Measurements from ENCODE around the gene ZNRD2. TPM values are rescaled to one million over a fixed set of nuclear protein-coding genes. Genes with fewer than 3 reads are reported as not detected.

ZNRD2 gene
- total RNA-seq, 6 donors from 2014 or later, result 22.6 to 60.7 (median 39.7) TPM

DNA sequence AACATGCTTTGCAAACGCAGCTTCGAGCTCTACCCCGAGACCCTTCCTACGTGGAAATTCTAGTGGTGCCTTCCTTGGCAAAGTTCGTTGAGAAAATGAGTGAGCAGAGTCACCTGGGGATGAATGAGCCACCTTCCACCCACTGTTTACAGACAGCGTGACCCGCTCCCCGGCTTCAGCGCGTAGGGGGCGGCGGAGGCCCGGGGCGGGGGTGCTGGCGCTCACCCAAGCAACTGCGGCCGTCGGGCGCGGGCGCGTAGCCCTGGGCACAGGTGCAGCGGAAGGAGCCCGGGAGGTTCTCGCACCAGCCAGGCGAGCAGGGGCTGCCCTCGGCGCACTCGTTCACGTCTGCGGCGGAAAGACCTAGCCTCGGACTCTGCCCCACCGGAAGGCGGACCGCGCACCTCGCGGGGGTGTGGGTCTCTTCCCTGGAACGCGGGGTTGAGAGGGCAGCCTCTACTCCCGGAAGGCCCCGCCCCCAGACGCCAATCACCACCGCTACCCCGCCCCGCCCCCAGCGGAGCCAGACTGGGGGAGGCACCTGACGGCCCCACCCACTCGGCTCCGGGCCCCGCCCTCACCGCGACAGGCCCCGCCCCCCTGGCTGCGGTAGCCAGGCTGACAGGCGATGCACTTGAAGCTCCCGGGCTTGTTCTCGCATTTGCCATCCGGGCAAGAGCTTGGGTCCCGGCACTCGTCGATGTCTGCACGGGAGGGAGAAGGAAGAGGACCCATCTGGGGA, 23.9 kb upstream of the ZNRD2 start:
- H3K36me3 ChIP-seq, result peaks cover 0 to 16% (median 8%) of the 10 kb centered on the region in 4 donors
- ATAC-seq (ENCODE audit: low FRiP score in 2 of 2), result peak; percentile 91 to 93
- no peaks in the 10 kb centered on the region for H3K9me3 ChIP-seq
- peak in 1 of 4 donors; percentile 46 for TF ChIP-seq POLR2A (IDR thresholded peaks at IDR 0.05)
- TF ChIP-seq EP300 (IDR thresholded peaks at IDR 0.05), result no peak
- TF ChIP-seq, protein P1, sequence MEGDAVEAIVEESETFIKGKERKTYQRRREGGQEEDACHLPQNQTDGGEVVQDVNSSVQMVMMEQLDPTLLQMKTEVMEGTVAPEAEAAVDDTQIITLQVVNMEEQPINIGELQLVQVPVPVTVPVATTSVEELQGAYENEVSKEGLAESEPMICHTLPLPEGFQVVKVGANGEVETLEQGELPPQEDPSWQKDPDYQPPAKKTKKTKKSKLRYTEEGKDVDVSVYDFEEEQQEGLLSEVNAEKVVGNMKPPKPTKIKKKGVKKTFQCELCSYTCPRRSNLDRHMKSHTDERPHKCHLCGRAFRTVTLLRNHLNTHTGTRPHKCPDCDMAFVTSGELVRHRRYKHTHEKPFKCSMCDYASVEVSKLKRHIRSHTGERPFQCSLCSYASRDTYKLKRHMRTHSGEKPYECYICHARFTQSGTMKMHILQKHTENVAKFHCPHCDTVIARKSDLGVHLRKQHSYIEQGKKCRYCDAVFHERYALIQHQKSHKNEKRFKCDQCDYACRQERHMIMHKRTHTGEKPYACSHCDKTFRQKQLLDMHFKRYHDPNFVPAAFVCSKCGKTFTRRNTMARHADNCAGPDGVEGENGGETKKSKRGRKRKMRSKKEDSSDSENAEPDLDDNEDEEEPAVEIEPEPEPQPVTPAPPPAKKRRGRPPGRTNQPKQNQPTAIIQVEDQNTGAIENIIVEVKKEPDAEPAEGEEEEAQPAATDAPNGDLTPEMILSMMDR (IDR thresholded peaks at IDR 0.05), result no peak
- TF ChIP-seq POLR2AphosphoS5 (IDR thresholded peaks at IDR 0.05), result peak; percentile 14 to 53
- H3K4me3 ChIP-seq, result peak overlapping the region in 3 of 4 donors; percentile 46 to 57 (median 48)
- H3K27me3 ChIP-seq, result no peaks in the 10 kb centered on the region
- H3K27ac ChIP-seq, result peak overlapping the region; percentile 52 to 80 (median 75)
- H3K4me1 ChIP-seq, result peaks cover 12 to 37% (median 18%) of the 10 kb centered on the region in 4 donors
- DNase-seq, result peak; percentile 98 to 99
- WGBS, 2 donors, result 31 to 57% methylated on average over 13 to 30 of the region's 64 CpGs

DNA sequence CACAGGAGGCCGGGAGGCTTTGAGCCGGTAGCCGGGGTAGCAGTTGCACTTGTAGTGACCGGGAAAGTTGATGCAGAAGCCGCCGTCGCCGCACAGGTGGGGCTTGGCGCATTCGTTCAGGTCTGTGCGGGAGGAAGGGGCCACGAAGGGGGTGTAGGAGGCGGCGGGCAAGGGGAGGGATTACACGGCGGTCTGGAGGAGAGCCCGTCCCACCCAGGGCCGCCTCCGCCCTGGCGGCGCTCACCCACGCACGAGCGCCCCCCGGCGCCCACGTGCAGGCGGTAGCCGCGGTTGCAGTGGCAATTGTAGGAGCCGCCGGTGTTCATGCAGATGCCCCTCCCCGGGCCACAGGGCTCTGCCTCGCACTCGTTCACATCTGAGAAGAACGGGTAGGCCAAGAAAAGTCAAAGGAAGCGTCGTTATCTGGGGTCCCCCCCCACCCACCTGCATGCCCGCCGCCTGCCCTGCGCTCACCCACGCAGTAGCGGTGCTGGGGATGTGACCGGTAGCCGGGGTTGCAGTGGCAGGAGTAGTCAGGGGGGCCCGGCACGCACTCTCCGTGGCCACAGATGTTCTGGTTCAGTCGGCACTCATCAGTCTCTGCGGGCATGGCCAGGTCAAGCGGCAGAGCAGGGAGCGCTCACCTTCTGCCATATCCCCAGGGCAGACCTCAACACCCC, 22.7 kb upstream of the ZNRD2 start:
- Histone ChIP-seq H3K4me3 (no peak overlapping the region), H3K27ac (no peak overlapping the region), H3K36me3 (peaks cover 0 to 22% (median 10%) of the 10 kb centered on the region in 4 donors), H3K4me1 (peaks cover 8 to 42% (median 17%) of the 10 kb centered on the region in 4 donors), H3K27me3 (no peaks in the 10 kb centered on the region), H3K9me3 (no peaks in the 10 kb centered on the region)
- ATAC-seq (ENCODE audit: low FRiP score in 2 of 2), result no peak
- 83 to 85% methylated on average over 45 to 51 of the region's 52 CpGs for WGBS, 2 donors
- DNase-seq, result peak in 1 of 2 donors; percentile 77
- TF ChIP-seq EP300 (IDR thresholded peaks at IDR 0.05), result no peak

DNA sequence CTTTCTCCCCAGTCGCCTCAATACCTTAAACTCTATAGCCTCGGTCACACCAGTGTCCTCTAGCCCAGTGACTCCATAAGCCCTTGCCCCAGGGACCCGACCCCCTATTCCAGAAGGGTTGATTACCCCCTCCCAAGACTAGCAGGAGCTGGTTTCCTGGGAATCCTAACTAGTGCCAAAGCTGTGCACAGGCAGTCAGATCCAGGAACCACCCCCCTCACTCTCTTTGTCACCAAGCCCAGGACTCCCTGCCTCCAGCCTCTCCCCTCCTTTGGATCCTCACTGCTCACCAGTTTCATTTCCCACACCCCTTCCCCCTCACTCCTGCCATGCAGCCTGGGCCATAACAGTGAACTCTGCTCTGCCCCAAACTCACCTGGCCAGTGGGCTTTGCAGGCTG, 21.9 kb upstream of the ZNRD2 start:
- ATAC-seq (ENCODE audit: low FRiP score in 2 of 2) (no peak), DNase-seq (no peak)
- no peaks in the 10 kb centered on the region for H3K9me3 ChIP-seq
- peaks cover 8 to 50% (median 17%) of the 10 kb centered on the region in 4 donors for H3K4me1 ChIP-seq
- no peak overlapping the region for H3K27ac ChIP-seq
- H3K36me3 ChIP-seq, result peaks cover 0 to 23% (median 11%) of the 10 kb centered on the region in 4 donors
- 94% methylated on average over 3 of the region's 3 CpGs for WGBS, 2 donors
- H3K27me3 ChIP-seq, result no peaks in the 10 kb centered on the region
- H3K4me3 ChIP-seq, result no peak overlapping the region
- TF ChIP-seq POLR2A (IDR thresholded peaks at IDR 0.05) (no peak), EP300 (IDR thresholded peaks at IDR 0.05) (no peak)

DNA sequence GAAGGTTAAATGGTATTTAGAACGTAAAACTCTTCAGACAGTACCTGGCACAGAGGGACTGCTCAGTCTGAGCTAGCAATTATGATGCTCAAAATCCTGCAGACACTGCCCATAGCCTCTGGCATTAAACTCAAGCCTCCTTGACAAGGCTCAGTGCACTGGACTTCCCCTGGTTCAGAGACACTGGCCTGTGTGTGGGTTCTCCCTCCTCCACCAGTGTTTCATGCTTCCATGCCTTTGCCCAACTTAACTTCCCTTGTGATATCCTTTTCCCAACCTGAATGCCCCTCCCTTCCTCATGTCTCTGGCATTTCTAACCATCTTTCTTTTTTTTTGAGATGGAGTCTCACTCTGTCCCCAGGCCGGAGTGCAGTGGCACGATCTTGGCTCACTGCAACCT, 21.2 kb upstream of the ZNRD2 start:
- 87 to 93% methylated on average over 2 to 3 of the region's 3 CpGs for WGBS, 2 donors
- Histone ChIP-seq H3K4me3 (no peak overlapping the region), H3K36me3 (peaks cover 0 to 25% (median 14%) of the 10 kb centered on the region in 4 donors), H3K9me3 (no peaks in the 10 kb centered on the region), H3K27ac (no peak overlapping the region), H3K27me3 (no peaks in the 10 kb centered on the region), H3K4me1 (peaks cover 8 to 57% (median 20%) of the 10 kb centered on the region in 4 donors)
- ATAC-seq (ENCODE audit: low FRiP score in 2 of 2), result no peak
- DNase-seq, result no peak
- TF ChIP-seq POLR2AphosphoS5 (IDR thresholded peaks at IDR 0.05) (no peak), EP300 (IDR thresholded peaks at IDR 0.05) (no peak), POLR2A (IDR thresholded peaks at IDR 0.05) (no peak)
- TF ChIP-seq, protein P1 (IDR thresholded peaks at IDR 0.05), result no peak

DNA sequence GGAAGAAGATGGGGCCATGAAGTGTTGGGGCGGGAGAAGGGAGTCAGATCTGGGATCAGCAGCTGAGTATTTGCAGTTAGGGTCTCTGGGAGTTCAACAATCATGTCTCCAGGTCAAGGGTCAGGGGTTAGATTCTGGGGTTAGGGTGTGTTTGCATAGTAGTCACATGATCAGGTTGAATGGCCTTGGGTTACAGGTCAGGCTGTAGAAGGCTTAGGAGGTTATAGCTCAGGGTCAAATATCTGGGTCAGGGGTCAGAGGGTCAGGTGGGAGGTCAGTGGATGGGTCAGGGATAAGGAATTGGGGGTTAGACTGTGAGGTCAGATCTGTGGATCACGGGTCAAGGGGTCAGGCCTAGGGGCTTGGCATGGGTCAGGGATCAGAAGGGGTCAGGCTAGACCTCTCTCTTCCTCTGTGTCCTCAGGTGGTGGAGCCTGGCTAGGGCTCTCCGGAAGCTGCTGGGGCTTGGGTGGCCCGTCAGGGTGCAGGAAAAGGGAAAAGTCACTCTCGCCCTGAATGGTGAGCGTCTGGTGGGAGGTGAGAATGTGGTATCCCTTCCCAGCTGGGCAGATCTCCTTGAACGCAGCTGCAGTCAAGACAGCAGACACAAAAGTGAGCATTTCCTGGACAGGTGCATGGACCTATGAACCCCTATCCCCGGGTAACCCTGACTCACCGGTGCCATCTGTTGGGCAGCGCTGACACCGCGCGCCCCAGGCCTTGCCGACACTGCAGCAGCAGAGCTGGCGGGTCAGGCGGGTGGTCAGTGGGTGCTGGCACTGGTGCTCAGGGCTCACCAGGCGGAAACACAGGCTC, 18.5 kb upstream of the ZNRD2 start:
- Histone ChIP-seq H3K4me1 (peaks cover 26 to 66% (median 34%) of the 10 kb centered on the region in 4 donors), H3K36me3 (peaks cover 0 to 25% (median 13%) of the 10 kb centered on the region in 4 donors), H3K27ac (peak overlapping the region in 2 of 4 donors; percentile 4 to 26), H3K27me3 (no peaks in the 10 kb centered on the region), H3K9me3 (no peaks in the 10 kb centered on the region), H3K4me3 (no peak overlapping the region)
- 59 to 82% methylated on average over 4 to 5 of the region's 17 CpGs for WGBS, 2 donors
- DNase-seq (peak; percentile 85 to 94), ATAC-seq (ENCODE audit: low FRiP score in 2 of 2) (peak; percentile 59 to 79)
- no peak for TF ChIP-seq POLR2A (IDR thresholded peaks at IDR 0.05)
- no peak for TF ChIP-seq POLR2AphosphoS5 (IDR thresholded peaks at IDR 0.05)
- no peak for TF ChIP-seq EP300 (IDR thresholded peaks at IDR 0.05)
- TF ChIP-seq, protein P1 (IDR thresholded peaks at IDR 0.05), result peak in 5 of 6 experiments; percentile 37 to 70 (median 59)

Measured in upper lobe of left lung (tissue), 6 donors.